Gastroesophageal sphincter (tissue), 4 donors: ENCODE data around the gene CLSTN1. TPM values are rescaled to one million over a fixed set of nuclear protein-coding genes. Genes with fewer than 3 reads are reported as not detected.

Source experiments
- ATAC-seq: fragments of 150-250 bp; one replicate; pipeline ENCODE4 v1.9.1; 2016; ENCODE audit warnings: mild to moderate bottlenecking, moderate library complexity
- H3K27ac ChIP-seq, 4 donors: fragments of 200-600 bp; sonication (generic) in 3 of 4; 1 replicate in 3 of 4; 2 replicates in 1 of 4; pipeline ENCODE4 v1.5.1; 2016 to 2019
- H3K27me3 ChIP-seq: fragments of 200-600 bp; sonication (generic); one replicate; pipeline ENCODE4 v1.5.1; 2019
- H3K36me3 ChIP-seq, 2 donors: fragments of 200-600 bp; sonication (generic); one replicate each; pipeline ENCODE4 v1.5.1; 2019; ENCODE audit warnings: control low read depth in 1 of 2
- H3K4me1 ChIP-seq, 3 donors: fragments of 200-600 bp; sonication (generic); 1 replicate in 2 of 3; 2 replicates in 1 of 3; pipeline ENCODE4 v1.5.1; 2016 to 2019; ENCODE audit warnings: control low read depth in 2 of 3
- H3K4me3 ChIP-seq, 2 donors: fragments of 200-600 bp; sonication (generic); one replicate each; pipeline ENCODE4 v1.5.1; 2019; ENCODE audit warnings: mild to moderate bottlenecking in 1 of 2, moderate library complexity in 1 of 2
- H3K9me3 ChIP-seq, 3 donors: fragments of 200-600 bp; sonication (generic); one replicate each; pipeline ENCODE4 v1.5.1; 2017 to 2019; ENCODE audit warnings: control low read depth in 2 of 3
- EP300 ChIP-seq: sonication (generic); formaldehyde crosslinking; IDR thresholded peaks from one replicate; pipeline ENCODE4 v1.6.1; 2017; ENCODE audit warnings: antibody characterized with exemption, mild to moderate bottlenecking
- POLR2A ChIP-seq, 2 donors: fragments of 450-650 bp; IDR thresholded peaks; one replicate each; pipeline ENCODE4 v1.6.1; 2017; ENCODE audit warnings: antibody characterized with exemption in 2 of 2, mild to moderate bottlenecking in 2 of 2, moderate library complexity in 1 of 2
- POLR2AphosphoS5 ChIP-seq: sonication (generic); formaldehyde crosslinking; IDR thresholded peaks from one replicate; pipeline ENCODE4 v1.6.1; 2017; ENCODE audit warnings: antibody characterized with exemption
- WGBS, 2 donors: methylation state at CpG; one replicate each; pipeline ENCODE4 v1.1.5; 2018; ENCODE audit warnings: low coverage in 1 of 2; 5-methylcytosine and 5-hydroxymethylcytosine counted together
- total RNA-seq, 4 donors: library from RNA; depleted of rRNA; stranded (reverse); fragments of >200 nt; gene quantifications; one replicate each; pipeline ENCODE4 v1.1.0, GENCODE V29; 2016
- TF ChIP-seq, protein P1 (sequence below), 4 experiments: fragments of 200-600 bp in 2 of 4; fragments of 450-650 bp in 2 of 4; sonication (generic) in 1 of 4; IDR thresholded peaks; one replicate each; pipeline ENCODE4 v1.5.1; 2017 to 2019; ENCODE audit warnings: antibody characterized with exemption in 4 of 4, mild to moderate bottlenecking in 2 of 4, moderate library complexity in 2 of 4

CLSTN1 gene
- total RNA-seq, 4 donors from 2014 or later = 45.1 to 95.4 (median 58.7) TPM

DNA sequence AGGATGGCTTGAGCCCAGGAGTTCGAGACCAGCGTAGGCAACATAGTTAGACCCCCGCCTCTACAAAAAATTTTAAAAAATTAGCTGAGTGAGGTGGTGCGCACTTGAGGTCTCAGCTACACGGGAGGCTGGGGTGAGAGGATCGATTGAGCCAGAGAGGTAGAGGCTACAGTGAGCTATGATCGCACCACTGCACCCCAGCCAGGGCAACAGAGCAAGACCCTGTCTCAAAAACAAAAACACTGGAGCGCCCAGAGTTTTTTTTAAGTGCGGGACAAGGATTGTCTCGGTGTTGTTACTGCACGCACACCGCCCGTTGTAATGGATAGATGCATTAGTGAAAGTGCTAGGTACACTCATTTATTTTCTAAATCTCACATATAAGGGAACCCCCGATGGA, 135.2 kb downstream of the CLSTN1 start:
- Histone ChIP-seq H3K27me3 (no peaks in the 10 kb centered on the region), H3K36me3 (peaks cover 0 to 7% of the 10 kb centered on the region in 2 donors), H3K4me3 (peak overlapping the region; percentile 43 to 92), H3K27ac (peak overlapping the region in 1 of 4 donors; percentile 66), H3K9me3 (no peaks in the 10 kb centered on the region), H3K4me1 (peaks cover 0 to 42% (median 27%) of the 10 kb centered on the region in 3 donors)
- TF ChIP-seq EP300 (no peak), POLR2A (IDR thresholded peaks at IDR 0.05) (no peak), POLR2AphosphoS5 (no peak)
- TF ChIP-seq, protein P1, sequence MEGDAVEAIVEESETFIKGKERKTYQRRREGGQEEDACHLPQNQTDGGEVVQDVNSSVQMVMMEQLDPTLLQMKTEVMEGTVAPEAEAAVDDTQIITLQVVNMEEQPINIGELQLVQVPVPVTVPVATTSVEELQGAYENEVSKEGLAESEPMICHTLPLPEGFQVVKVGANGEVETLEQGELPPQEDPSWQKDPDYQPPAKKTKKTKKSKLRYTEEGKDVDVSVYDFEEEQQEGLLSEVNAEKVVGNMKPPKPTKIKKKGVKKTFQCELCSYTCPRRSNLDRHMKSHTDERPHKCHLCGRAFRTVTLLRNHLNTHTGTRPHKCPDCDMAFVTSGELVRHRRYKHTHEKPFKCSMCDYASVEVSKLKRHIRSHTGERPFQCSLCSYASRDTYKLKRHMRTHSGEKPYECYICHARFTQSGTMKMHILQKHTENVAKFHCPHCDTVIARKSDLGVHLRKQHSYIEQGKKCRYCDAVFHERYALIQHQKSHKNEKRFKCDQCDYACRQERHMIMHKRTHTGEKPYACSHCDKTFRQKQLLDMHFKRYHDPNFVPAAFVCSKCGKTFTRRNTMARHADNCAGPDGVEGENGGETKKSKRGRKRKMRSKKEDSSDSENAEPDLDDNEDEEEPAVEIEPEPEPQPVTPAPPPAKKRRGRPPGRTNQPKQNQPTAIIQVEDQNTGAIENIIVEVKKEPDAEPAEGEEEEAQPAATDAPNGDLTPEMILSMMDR (IDR thresholded peaks at IDR 0.05) = no peak
- WGBS, 2 donors = 31 to 80% methylated on average over 6 to 9 of the region's 14 CpGs
- ATAC-seq = no peak

DNA sequence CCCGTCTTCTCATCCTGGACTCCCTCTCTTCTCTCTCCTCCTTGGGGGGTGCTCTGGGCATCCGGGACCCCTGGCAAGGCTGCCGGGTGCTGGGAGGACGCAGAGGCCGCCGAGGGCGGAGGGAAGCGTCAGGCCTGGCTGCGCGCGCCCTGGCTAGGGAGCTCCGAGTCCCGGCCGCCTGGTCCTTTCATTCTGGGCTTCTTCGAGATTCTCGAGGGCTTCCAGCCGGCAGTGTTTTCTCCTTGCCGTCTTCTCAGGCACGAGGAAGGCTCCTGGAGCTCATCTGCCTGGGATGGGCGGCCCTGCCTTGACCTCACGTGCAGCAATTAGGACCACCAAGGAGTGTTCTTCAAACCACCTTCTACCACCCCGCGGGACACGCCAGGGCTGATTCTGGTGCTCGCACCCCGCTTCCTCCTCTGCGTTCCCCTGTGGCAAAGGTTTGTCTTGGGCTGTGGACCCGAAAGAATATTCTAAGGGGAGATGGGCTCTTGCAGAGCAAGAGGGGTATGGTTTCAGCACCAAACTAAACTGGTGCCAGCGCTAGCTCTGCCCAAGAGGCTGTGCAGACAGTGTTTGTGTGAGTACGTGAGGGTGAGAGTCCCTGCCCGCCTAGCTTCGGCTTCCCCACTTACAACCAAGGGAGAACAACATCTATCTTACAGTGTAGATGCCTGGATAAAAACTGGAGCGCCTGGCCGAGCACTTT, 135.7 kb downstream of the CLSTN1 start:
- ATAC-seq = no peak
- no peak for TF ChIP-seq POLR2A (IDR thresholded peaks at IDR 0.05)
- no peak for TF ChIP-seq EP300
- TF ChIP-seq, protein P1 (IDR thresholded peaks at IDR 0.05) = no peak
- no peak for TF ChIP-seq POLR2AphosphoS5
- H3K27ac ChIP-seq = peak overlapping the region in 3 of 4 donors; percentile 54 to 71 (median 65)
- peak overlapping the region; percentile 25 to 92 for H3K4me3 ChIP-seq
- WGBS, 2 donors = 5 to 13% methylated on average over 4 to 5 of the region's 34 CpGs
- no peaks in the 10 kb centered on the region for H3K9me3 ChIP-seq
- H3K4me1 ChIP-seq = peaks cover 0 to 42% (median 27%) of the 10 kb centered on the region in 3 donors
- peaks cover 0 to 7% of the 10 kb centered on the region in 2 donors for H3K36me3 ChIP-seq
- no peaks in the 10 kb centered on the region for H3K27me3 ChIP-seq

DNA sequence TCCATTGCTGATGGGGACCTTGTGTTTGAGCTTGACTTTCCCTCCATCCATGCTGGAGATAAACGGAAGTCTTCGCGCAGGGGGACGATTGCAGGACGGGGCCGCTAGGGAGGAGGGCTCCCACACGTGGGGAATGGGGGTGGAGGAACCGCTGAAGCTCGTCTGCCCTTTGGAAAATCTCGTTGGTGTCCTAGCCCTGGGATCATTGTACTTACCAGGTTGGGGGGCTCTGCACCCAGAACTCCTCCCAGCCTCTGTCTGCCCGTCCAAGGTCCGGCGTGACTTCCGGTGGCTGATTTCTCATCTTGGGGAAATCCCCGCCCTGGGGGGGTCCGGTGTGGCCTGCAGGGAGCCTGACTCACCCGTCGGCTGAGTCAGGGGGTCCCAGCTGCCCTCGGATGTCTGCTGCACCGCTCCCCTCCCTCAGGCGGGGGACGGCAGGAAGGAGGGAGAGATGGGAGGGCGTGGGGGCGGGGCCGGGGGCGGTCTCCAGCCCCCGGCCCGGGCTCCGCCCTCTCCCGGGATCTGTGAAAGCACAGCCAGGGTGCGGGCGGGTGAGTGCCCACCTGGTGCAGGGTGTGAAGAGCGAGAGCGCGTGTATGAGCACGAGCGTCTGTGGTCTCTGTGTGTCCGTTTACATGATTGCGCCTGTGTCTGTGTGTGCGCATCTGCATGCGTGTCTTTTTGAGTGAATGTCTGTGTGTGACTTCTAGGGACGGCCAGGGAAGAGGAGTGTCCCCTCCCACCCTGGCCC, 136.5 kb downstream of the CLSTN1 start:
- Histone ChIP-seq H3K36me3 (peaks cover 0 to 7% of the 10 kb centered on the region in 2 donors), H3K27me3 (no peaks in the 10 kb centered on the region), H3K27ac (peak overlapping the region in 3 of 4 donors; percentile 54 to 71 (median 65)), H3K9me3 (no peaks in the 10 kb centered on the region), H3K4me3 (peak overlapping the region; percentile 25 to 92), H3K4me1 (peaks cover 0 to 42% (median 27%) of the 10 kb centered on the region in 3 donors)
- TF ChIP-seq POLR2A (IDR thresholded peaks at IDR 0.05) (no peak), EP300 (no peak)
- TF ChIP-seq, protein P1 (IDR thresholded peaks at IDR 0.05) = peak in 1 of 4 experiments; percentile 19
- peak; percentile 32 for ATAC-seq
- WGBS, 2 donors = 0 to 3% methylated on average over 5 to 22 of the region's 42 CpGs

DNA sequence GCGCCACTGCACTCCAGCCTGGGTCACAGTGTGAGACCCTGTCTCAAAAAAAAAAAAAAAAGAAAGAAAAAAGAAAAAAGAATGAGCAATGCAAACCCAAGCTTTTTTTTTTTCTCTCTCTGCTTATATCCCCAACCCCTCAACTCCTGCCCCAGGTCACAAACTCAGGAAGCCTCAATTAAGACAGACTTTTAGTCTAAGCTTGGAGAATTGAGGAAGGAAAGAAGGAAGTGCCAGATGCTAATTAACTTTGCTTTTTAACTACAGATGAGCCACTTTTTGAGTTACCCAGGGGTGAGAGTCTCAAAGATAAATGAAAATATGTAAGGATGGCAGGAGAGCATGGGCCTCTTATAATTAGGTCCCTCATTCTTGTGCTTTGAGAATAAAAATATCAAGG, 139.0 kb downstream of the CLSTN1 start:
- 100% methylated on average over 1 of the region's 1 CpG; no CpG with 5 or more reads in 1 of the 2 donors for WGBS, 2 donors
- H3K4me3 ChIP-seq = no peak overlapping the region
- no peak for ATAC-seq
- no peak for TF ChIP-seq POLR2A (IDR thresholded peaks at IDR 0.05)
- TF ChIP-seq, protein P1 (IDR thresholded peaks at IDR 0.05) = no peak
- no peak for TF ChIP-seq POLR2AphosphoS5
- no peak for TF ChIP-seq EP300
- H3K27ac ChIP-seq = no peak overlapping the region
- H3K4me1 ChIP-seq = peaks cover 0 to 29% (median 20%) of the 10 kb centered on the region in 3 donors
- H3K27me3 ChIP-seq = no peaks in the 10 kb centered on the region
- no peaks in the 10 kb centered on the region for H3K9me3 ChIP-seq
- no peaks in the 10 kb centered on the region for H3K36me3 ChIP-seq
